Sciatic nerve (tissue), 2 donors: ENCODE measurements around the gene STAT4. TPM values are rescaled to one million over a fixed set of nuclear protein-coding genes. Genes with fewer than 3 reads are reported as not detected.

Experiments
- ATAC-seq: fragments of 200-7000 bp; cut with Tn5 transposase; one replicate; pipeline ENCODE4 v1.9.1; 2020; ENCODE audit warnings: mild to moderate bottlenecking, moderate library complexity
- DNase-seq: peaks from one replicate; pipeline ENCODE4 v3.0.0-alpha.2; 2020; ENCODE audit warnings: low spot score
- intact Hi-C: fragments of 100-400 bp; cut with DNase I; formaldehyde crosslinking; loops from one replicate; pipeline ENCODE4 v1.14.2; 2022
- total RNA-seq: library from RNA; stranded (reverse); fragmentation: NEBNext Ultra II Directional; extraction: Animal tissue kit (Norgen Biotek cat#: 25700); gene quantifications from one replicate; pipeline ENCODE4 v1.2.1, GENCODE V29; 2021
- donor health status: DM: no; HTN: no; CAD: no.
- donor health status: DM: no; HTN: no; CAD: no.

Gene STAT4, protein sequence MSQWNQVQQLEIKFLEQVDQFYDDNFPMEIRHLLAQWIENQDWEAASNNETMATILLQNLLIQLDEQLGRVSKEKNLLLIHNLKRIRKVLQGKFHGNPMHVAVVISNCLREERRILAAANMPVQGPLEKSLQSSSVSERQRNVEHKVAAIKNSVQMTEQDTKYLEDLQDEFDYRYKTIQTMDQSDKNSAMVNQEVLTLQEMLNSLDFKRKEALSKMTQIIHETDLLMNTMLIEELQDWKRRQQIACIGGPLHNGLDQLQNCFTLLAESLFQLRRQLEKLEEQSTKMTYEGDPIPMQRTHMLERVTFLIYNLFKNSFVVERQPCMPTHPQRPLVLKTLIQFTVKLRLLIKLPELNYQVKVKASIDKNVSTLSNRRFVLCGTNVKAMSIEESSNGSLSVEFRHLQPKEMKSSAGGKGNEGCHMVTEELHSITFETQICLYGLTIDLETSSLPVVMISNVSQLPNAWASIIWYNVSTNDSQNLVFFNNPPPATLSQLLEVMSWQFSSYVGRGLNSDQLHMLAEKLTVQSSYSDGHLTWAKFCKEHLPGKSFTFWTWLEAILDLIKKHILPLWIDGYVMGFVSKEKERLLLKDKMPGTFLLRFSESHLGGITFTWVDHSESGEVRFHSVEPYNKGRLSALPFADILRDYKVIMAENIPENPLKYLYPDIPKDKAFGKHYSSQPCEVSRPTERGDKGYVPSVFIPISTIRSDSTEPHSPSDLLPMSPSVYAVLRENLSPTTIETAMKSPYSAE
- 3.5 TPM for total RNA-seq

DNA sequence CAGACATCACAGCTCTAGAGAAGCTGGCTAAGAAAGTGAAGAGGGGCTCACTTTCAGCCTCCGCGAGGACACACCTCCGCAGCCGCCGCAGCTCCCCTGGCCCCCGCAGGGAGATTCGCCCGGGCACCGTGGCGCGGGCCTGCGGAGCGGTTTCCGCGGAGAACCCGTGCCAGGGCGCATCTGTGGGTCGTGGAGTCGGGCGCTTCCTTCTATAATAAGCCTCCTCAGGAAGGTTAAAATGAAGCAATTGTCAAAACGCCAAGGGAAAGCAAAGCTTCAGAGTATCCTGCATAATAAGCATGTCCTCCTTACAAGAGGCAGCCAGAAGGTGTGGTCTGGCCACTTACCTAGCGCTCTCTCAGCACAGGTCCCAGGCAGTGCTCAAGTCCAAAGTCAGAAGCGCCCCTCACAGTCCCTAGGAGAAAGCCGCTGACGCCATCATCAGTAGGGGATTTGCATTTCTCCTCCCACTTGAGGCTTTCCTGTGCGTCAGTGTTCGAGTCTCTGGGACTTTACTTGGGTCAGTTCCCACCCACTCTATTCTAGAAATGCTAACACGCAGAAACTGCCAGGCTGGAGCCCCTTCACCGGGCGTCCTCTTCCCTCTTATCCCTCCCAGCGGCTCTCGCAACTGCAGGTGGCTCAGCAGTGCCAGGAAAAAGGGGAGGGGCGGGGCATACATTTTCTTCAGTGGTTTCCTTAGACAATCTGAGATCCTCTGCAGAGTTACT is at the start of gene STAT4:
Gene STAT4, minus strand, starts transcription at position 395 of the 731 bp plus-strand sequence. CDS start 2,791 bp downstream, outside the sequence.
- ATAC-seq (peak; percentile 85), DNase-seq (peak; percentile 62)
- intact Hi-C loops = no loop called here

DNA sequence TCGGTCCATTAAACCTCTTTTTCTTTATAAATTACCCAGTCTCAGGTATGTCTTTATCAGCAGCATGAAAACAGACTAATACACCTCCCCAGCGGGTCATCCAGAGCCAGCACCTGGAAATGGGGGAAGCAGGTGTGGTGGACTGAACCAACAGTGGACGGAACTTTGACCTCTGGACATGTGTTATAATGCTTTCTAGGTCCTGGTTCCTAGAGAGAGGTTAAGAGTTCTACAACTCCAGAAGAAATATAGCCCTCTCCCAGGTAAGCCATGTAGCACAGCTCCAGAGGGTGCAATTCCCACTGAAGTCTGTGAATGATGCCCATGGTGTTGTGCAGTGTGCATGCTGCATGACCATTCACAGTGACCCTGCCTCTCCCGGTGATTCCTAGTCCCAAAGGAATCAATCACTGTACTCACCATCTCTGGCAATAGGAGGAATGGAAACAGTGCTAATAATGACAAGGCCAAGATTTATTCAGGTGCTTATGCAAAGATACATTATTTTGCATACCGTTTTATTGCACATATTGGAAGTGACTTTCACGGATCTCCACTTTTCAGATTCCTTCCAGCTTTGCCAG is 49.2 kb upstream of the STAT4 start:
- no peak for DNase-seq
- no peak for ATAC-seq
- intact Hi-C loops = no loop called here

DNA sequence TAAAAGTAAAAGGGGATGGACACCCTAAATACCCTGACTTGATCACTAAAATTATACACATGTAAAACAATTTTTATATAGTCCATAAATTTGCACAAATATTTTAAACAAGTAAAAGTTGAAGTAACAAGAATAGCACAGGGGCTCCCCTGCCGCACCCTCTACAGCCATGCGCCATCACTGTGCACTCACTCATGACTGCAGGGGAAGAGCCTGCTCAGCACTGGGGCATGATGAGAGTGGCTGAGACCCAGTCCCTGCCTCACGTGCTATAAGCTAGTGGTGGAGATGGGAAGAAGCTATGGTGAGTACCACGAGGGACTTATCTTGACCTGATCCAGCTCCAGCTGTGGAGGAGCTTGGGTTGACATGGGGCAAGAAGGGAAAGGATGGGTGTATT is 47.5 kb upstream of the STAT4 start:
- intact Hi-C loops = no loop called here
- ATAC-seq (peak; percentile 20), DNase-seq (no peak)

DNA sequence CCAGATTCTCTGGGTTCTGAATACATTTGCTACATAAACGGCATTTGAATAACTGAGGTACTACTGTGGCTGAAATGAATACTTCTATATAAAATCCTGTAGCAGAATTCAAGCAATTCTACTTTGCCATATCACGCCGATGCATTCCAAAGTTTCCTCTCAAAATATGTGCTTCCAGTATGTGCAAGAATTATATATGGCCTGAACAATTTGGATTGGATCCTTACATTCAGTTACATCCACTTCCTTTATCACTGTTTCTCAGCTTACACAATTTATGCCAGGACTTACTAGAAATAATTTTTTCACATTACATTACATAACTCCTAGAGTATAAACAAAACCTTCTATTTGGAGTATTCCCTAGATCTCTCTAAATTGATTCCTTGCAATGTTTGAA is 46.3 kb upstream of the STAT4 start:
- DNase-seq = no peak
- intact Hi-C loops = no loop called here
- ATAC-seq = no peak

DNA sequence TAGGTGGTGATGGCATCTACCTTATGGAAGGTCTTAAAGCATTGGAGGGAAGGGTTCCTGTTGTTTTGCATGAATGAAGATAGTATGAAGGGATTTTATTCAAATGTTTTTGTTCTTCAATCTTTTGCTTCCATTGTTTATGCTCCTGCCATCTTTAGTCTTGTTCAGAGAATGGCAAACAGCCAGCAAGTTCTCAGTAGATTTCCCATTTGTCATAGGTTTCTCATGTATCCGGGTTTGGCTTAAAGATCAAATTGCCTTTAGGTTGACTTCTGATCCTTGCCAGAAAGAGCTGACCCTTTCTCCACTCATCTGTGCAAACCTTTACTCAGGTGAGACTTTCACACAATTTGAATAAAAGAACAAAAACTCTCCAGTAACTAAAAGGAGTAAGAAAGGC is 44.2 kb upstream of the STAT4 start:
- intact Hi-C loops = no loop called here
- ATAC-seq = no peak
- no peak for DNase-seq

DNA sequence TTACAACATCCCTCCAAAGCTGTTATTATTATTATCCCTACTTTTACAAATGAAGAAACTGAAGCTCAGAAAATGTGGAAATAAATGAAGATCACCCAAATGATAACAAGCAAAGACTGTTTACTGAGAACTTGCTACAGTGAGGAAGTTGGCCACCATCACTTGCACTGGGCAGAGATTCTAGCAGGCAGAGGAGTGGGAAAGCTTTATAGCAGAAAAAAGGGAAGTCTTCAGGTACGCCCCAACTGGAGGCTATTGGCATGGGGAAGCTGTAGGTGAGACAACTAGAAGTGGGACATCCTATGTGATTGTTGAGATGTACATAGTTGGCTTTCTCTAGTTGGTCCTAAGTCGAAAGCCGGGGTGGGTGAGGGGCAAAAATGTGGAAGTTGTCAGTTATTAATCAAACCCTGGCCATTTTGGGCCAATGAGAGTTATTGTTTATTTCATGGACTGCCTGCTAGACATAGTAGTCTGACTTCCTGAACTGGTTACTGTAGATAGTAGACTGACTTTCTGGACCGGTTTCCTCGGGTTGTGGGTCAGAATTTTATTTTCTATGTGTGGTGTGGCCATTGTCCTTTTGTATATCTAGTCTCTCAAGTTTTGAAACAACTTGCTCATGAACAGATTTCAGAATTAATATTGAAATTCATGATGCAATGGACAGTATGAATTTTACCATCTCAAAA is 40.2 kb upstream of the STAT4 start:
- DNase-seq (no peak), ATAC-seq (no peak)

DNA sequence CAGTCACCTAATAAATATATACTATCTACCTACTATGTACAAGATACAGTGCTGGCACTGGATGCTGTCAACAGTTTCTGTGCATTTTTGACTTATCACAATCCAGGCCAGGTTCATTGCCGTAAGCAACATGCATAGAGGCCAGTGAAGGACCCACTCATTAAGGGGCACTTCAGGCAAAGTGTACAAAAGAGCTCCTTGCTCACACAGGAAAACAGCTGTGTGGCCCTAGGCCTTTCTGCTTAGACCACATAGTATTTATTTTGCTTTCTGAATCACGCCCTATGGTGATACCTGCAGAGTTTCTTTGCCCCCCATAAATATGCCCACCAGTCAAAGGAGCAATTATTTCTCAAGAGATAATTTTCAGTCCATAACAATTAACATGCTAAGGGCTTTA is 39.6 kb upstream of the STAT4 start:
- no peak for DNase-seq
- intact Hi-C loops = no loop called here
- no peak for ATAC-seq

More for the DNA sequence above, 40.2 kb upstream of the STAT4 start:
- intact Hi-C loops = no loop called here

DNA sequence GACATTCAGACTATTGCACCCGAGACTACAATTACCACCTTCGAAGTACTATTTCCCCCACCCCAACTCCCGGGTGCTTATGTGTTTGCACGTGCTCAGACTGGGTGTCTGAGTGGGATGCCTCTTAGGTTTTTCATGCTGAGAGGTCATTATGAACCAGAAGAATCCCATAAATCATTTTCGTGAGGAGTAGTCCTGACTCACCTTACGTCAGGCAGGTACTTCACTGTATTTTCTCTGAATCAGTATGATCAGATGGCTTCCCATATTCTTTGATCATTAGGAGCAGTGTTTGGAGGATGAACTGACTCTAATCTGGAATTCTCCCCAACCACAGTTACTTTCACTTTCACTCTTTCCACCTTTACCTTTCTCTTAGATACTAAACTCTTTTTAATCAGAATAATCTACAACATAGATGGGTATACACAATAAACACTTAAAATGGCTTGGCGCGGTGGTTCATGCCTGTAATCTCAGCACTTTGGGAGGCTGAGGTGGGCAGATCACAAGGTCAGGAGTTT is 38.4 kb upstream of the STAT4 start:
- intact Hi-C loops = no loop called here
- ATAC-seq (no peak), DNase-seq (no peak)

DNA sequence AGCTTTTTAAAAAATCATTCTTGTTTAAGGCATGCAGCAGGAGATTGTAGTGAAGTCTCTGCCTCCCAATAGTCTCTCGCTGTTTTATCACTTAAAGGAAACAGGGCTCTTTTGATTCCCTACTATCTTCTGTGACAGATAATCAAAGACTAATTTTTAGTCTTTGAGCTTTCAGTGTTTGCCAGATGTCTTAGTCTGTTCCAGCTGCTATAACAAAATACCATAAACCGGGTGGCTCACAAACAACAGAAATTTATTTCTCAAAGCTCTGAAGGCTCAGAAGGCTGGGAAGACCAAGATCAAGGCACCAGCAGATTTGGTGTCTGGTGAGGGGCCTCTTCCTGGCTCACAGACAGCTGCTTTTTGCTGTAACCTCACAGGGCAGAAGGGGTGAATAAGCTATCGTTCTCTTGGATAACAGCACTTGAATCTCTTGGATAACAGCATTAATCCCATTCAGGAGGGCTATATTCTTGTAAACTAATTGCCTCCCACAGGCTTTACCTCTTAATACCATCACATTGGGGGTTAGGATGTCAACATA is 37.8 kb upstream of the STAT4 start:
- intact Hi-C loops = no loop called here
- ATAC-seq = no peak
- no peak for DNase-seq

DNA sequence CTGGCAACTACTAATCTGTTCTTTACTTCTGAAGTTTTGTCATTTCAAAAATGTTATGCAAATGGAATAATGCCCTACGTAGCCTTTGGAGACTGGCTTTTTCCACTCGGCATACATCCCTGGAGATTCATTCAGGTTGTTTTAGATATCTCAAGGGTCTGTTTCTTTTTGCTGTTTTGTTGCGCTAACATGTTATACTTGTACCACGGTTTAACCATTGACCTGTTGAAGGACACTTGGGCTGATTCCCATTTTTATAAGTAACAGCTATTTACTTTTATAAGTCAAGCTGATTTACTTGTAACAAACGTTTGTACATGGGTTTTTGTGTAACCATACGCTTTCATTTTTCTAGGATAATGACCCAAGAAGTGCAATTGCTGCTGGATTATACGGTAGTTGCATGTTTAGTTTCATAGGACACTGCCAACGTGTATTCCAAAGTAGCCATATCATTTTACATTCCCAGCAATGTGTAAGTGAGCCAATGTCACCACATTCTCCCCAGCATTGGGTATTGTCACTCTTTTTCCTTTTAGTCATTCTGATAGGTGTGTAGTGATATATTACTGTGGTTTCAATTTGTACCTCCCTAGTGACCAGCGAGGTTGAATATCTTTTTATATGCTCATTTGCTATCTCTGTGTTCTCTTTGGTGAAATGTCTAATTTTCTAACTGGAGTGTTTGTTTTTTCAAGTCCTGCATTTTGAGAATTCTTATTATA is 36.5 kb upstream of the STAT4 start:
- intact Hi-C loops = no loop called here
- DNase-seq = no peak

DNA sequence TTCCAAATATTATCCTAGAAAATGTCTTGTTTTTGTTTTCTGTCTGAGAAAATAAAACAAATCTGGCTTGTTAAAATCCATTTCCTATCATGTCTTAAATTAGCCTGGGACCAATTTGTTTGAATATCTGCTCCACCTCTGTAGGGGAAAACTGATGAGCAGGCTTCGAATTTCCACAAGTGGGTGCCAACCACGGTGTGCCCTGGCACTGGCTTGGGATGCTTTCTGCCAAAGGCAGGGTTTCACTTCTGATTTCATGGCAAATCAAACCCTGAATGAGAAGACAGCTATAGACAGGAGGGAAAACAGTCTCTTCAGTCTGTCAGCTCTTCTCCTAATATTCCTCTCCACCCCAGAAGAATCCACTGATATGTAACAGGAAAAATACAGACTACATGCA is 33.7 kb upstream of the STAT4 start:
- ATAC-seq = no peak
- intact Hi-C loops = no loop called here
- no peak for DNase-seq

More for the DNA sequence above, 36.5 kb upstream of the STAT4 start:
- no peak for ATAC-seq

DNA sequence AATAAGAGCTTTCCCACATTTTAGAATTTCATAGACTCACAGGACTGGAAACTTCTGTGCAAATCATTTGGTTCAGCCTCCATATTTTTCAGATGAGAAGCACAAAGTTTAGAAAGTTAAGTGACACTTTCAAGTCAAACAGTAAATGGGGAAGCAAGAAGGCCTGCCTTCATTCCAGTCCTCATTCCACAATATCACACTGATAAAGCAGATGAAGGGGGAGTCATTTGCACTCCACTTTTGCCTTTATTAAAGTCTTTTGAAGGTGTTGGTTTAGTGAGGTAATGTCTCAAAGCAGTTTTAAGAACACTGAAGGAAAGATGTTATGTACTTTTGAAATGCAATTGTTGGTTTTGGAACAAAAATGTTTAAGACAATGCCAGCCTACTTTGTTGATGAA is 32.7 kb upstream of the STAT4 start:
- ATAC-seq (no peak), DNase-seq (no peak)
- intact Hi-C loops = no loop called here

DNA sequence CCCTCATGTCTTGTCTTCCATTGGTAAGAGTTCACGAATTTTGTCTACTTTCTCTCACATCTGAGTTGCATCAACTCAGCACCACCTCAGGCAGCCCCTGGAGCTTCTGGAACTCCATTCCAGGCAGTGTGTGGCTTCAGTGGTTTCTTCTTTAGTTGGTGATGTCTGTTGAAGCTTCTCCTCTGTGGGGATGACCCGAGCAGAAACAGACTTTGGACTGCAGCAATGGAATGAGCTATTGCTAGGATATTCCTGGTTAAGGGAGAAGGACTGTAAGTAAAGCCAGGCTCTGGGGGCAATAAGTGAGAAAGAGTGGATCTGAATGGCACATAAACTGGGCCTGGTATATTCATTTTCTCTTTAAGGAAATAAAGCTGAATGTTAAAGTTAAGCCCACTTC is 32.3 kb upstream of the STAT4 start:
- intact Hi-C loops = no loop called here
- DNase-seq (no peak), ATAC-seq (no peak)

DNA sequence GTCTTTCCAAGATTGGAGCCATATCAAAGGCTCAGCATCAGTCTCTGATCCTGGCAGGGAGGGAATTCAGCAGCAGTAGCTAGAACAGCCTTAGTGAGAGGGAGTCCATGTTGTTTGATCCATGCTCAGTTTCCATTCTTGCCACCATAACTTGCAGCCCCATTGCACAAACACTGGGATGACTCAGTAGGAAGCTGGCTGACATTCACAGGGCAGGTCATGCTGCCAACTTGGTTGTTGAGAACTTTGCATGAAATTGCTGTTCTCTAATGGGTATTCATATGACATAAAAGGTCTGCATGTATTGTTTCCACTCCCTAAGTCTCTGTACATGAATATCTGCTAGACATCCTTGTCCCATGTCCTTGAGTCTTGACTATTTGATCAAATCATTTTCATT is 29.9 kb upstream of the STAT4 start:
- no peak for DNase-seq

DNA sequence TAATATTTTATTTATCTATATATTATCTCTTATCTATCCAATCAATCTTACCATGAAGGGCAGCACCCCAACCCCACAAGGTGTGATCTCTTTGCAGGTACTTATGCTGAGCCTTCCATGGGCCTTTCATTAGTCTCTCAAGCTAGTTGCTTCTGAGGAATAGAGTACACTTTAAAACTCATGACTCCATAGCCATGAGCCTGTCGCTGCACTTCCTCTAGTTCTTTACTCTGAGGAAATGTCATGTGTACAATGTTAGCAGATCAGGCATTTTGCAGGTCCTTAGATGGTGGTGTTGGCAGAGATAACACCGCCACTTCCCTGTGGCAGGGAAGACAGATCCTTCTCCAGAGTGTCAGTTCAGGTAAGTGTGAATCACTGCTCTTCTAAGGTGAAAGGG is 29.5 kb upstream of the STAT4 start:
- DNase-seq (no peak), ATAC-seq (no peak)
- intact Hi-C loops = no loop called here

More for the DNA sequence above, 29.9 kb upstream of the STAT4 start:
- intact Hi-C loops = no loop called here
- no peak for ATAC-seq

DNA sequence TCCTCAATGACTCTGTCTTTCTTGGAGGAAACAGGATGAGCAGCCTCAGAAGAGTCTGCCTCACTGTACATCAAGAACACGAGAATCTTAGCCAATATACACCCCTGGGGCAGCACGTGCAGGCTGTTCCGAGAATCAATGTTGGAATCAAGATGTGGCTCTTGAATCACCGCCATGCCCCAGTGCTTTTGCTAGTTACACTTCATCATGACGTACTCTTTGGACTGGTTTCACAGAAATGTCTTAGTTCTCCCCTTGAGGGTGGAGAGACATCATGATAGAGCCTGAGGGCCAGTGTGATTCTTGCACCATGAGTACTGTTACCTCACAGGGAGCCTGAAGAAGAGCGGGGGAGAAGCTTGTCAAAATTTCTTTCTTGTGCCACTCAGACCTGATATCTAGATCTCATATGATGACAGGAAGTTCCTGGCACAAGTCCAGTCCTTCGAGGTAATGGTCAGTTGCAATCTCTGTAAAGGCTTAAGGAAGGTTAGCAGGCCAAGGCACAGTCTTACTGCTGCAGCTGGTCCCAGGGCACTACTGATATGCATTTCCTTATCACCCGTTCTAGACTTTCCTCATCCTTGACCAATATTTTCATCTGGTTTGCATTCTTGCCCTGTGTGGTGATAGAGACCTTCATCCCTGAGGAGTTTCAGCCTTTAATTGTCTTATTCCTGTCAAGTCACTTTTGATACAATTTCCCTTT is 28.2 kb upstream of the STAT4 start:
- intact Hi-C loops = no loop called here
- ATAC-seq (peak; percentile 96), DNase-seq (peak; percentile 76)
